Lung (tissue), 12 donors: ENCODE measurements around the gene LIPC. TPM values are rescaled to one million over a fixed set of nuclear protein-coding genes. Genes with fewer than 3 reads are reported as not detected.

Source experiments
- ATAC-seq: fragments of 200-7000 bp; cut with Tn5 transposase; one replicate; pipeline ENCODE4 v1.9.1; 2020; ENCODE audit warnings: moderate number of reproducible peaks; ENCODE audit not compliant: insufficient read depth, low FRiP score
- DNase-seq, 3 donors: peaks; one replicate each; pipeline ENCODE4 v3.0.0-alpha.2; 2013 to 2017
- H3K27ac ChIP-seq, 2 donors: one replicate each; pipeline ENCODE4 v1.5.1; 2013; ENCODE audit warnings: mild to moderate bottlenecking in 2 of 2, moderate library complexity in 2 of 2, control low read depth in 1 of 2, inconsistent platforms in 1 of 2, low read depth in 1 of 2, low read length in 1 of 2
- H3K27me3 ChIP-seq, 3 donors: one replicate each; pipeline ENCODE4 v1.5.1; 2013; ENCODE audit warnings: low read length in 2 of 3; ENCODE audit not compliant: control insufficient read depth in 3 of 3, insufficient read depth in 3 of 3
- H3K36me3 ChIP-seq, 4 donors: one replicate each; pipeline ENCODE4 v1.5.1; 2013; ENCODE audit warnings: low read length in 4 of 4, mild to moderate bottlenecking in 1 of 4, moderate library complexity in 1 of 4; ENCODE audit not compliant: control insufficient read depth in 4 of 4, insufficient read depth in 4 of 4
- H3K4me1 ChIP-seq, 5 donors: one replicate each; pipeline ENCODE4 v1.5.1; 2013; ENCODE audit warnings: low read length in 5 of 5, mild to moderate bottlenecking in 2 of 5, moderate library complexity in 1 of 5; ENCODE audit not compliant: control insufficient read depth in 5 of 5, insufficient read depth in 5 of 5
- H3K4me3 ChIP-seq: one replicate; pipeline ENCODE4 v1.5.1; 2013; ENCODE audit warnings: mild to moderate bottlenecking, control low read depth, moderate library complexity
- H3K9ac ChIP-seq, 2 donors: one replicate each; pipeline ENCODE4 v1.5.1; 2013; ENCODE audit warnings: low read length in 2 of 2, control low read depth in 1 of 2; ENCODE audit not compliant: insufficient read depth in 1 of 2
- H3K9me3 ChIP-seq, 4 donors: one replicate each; pipeline ENCODE4 v1.5.1; 2013; ENCODE audit warnings: low read length in 3 of 4, mild to moderate bottlenecking in 1 of 4, moderate library complexity in 1 of 4; ENCODE audit not compliant: control insufficient read depth in 4 of 4, insufficient read depth in 3 of 4
- CTCF ChIP-seq: IDR thresholded peaks from 2 replicates; pipeline ENCODE4 v1.5.1; 2012; ENCODE audit warnings: mild to moderate bottlenecking; ENCODE audit errors: control extremely low read depth, extremely low read depth
- WGBS, 2 donors: extraction: QIAGEN DNeasy Blood & Tissue Kit; methylation state at CpG; one replicate each; pipeline ENCODE4 v1.1.7; 2013; 5-methylcytosine and 5-hydroxymethylcytosine counted together
- polyA plus RNA-seq, 2 donors: library from polyadenylated mRNA; stranded (reverse); fragments of 200-250 nt; gene quantifications; one replicate each; pipeline ENCODE4 v1.2.1, GENCODE V29; 2013
- total RNA-seq, 2 donors: library from RNA; depleted of rRNA in 1 of 2; stranded (reverse); fragments of >200 nt in 1 of 2; gene quantifications; one replicate each; pipeline ENCODE4 v1.2.1, GENCODE V29; 2014 to 2021
- donor health status: control.
- donor health status: control.
- donor health status: Bipolar disorder and iron deficiency.
- donor health status: healthy.
- donor health status: DM: yes; HTN: yes; CAD: no.

LIPC gene
- total and polyA plus RNA-seq, 4 donors = 0.20 to 0.57 (median 0.40) TPM

DNA sequence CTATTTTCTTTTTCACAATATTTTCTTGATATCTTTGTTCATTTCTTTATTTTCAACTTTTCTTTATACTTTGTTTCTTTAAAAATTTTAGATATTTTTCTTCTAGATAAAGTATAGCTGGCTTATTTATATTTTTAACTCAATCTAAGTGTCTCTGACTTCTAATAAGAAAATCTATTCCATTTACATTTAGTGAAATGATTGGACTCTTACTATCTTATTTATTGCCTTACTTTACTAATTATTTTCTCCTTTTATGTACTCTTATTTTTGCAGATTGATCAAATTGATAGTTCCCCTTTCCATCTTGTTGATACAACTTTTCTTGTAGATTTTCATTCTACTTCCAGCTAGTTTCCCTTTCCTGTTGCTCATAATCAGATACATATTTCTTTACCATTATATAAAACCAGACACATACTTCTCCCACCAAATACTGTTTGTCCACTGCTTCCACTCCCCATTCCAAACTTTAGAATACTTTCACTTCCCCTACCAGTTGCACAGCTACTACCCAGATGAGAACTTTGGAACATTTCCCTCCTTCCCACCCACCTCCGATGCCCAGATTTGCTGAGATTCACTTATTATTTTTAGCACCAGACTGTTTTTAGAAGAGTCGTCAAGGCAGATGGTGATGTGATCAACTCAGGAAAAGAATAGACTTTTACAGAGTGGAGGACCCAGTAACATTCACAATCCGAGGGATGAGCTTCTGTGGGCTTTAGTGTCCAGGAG, 151.5 kb downstream of the LIPC start:
- Histone ChIP-seq H3K36me3 (no peaks in the 10 kb centered on the region), H3K9ac (no peak overlapping the region), H3K4me3 (no peak overlapping the region), H3K4me1 (peaks cover 0 to 2% (median 0%) of the 10 kb centered on the region in 5 donors), H3K27me3 (peaks cover 0 to 9% (median 0%) of the 10 kb centered on the region in 3 donors), H3K9me3 (no peaks in the 10 kb centered on the region), H3K27ac (no peak overlapping the region)
- DNase-seq (no peak), ATAC-seq (no peak)
- TF ChIP-seq CTCF = no peak
- WGBS, 2 donors = 72 to 87% methylated on average over 3 of the region's 3 CpGs

DNA sequence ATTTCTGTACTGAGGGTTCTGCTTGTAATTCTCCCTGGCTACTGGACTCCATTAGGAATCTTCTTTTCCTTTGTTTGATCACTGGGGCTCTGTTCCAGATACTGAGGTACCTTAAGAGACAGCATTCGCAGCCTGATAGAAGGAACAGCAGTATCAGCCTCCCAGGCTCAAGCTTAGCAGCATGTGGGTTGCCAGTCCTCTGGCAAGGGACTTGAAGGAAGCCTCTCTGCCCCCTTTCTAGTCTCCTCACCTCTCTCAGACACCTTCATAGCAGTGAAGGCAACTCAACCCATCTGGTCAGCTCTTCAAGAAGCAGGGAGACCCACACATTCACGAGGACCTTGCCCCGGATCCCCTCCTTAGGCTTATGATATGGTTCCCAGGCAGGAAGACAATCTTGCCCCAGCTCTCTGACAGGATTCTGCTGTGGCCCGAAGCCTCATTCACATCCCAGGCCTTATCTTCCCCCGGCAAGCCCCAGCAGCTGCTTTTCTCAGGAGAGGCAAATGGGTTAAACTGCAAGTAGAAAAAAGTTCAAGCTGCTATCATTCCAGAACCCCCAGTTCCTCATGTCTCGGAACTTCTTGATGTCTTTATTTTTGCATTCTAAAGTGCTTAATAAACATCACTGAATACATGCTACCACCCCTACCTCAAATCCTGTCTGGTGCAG, 153.1 kb downstream of the LIPC start:
- Histone ChIP-seq H3K9me3 (no peaks in the 10 kb centered on the region), H3K4me1 (peaks cover 0 to 2% (median 0%) of the 10 kb centered on the region in 5 donors), H3K4me3 (no peak overlapping the region), H3K9ac (no peak overlapping the region), H3K27me3 (peaks cover 0 to 9% (median 0%) of the 10 kb centered on the region in 3 donors), H3K27ac (no peak overlapping the region), H3K36me3 (no peaks in the 10 kb centered on the region)
- no peak for TF ChIP-seq CTCF
- DNase-seq (no peak), ATAC-seq (no peak)
- WGBS, 2 donors = 67 to 70% methylated on average over 6 of the region's 6 CpGs

- Histone ChIP-seq H3K27ac (no peak overlapping the region), H3K36me3 (no peaks in the 10 kb centered on the region), H3K4me3 (no peak overlapping the region), H3K4me1 (peaks cover 0 to 2% (median 0%) of the 10 kb centered on the region in 5 donors), H3K9ac (no peak overlapping the region), H3K27me3 (peaks cover 0 to 9% (median 0%) of the 10 kb centered on the region in 3 donors), H3K9me3 (no peaks in the 10 kb centered on the region)
- ATAC-seq = no peak
- 87 to 92% methylated on average over 5 of the region's 5 CpGs for WGBS, 2 donors
- no peak for DNase-seq
- no peak for TF ChIP-seq CTCF
These were observed 154.1 kb downstream of the LIPC start for GRCh38 chr15:58585693-58586443.
